Stimulated activated naive CD8-positive, alpha-beta T cell treated with anti-CD3 and anti-CD28 coated beads, Interleukin-15, Interleukin-2, amounts not matched to agents 100 U/mL and 50 U/mL, for 24 hours (primary cell): ENCODE measurements around the gene IGFL2.
"Not testable (repeated sequence)": the region's sequence is repeated elsewhere in the genome, so short reads cannot be mapped to it uniquely, and the experiment has no call there.

Experiments used
- ATAC-seq: fragments of 150-1000 bp; cut with Tn5 transposase; one replicate; pipeline ENCODE4 v1.10.0; 2021
- DNase-seq: peaks from one replicate; pipeline ENCODE4 v3.0.0; 2021

The IGFL2 gene

GRCh38 chr19:46189971-46190888 lies 42.2 kb downstream of the IGFL2 start:
- ATAC-seq = no peak
- DNase-seq = no peak

DNA sequence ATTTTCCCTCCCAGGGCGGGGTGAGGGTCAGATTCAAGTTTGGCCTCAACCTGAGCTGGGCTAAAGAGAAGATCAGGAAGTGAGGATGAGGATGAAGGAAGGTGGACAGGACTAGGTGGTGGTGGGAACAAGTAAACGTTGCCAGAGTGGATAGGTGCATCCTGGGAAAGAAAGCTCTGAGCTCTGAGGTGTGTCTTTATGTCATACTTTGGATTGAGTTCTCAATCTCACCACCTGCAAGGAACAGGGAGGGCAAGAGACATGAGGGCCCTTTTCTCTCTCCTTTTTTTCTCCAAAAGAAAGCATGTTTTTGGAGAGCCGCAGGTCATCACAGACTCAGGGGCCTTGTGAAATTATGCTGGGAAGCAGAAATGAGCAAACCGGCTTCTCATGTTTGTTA lies 43.3 kb downstream of the IGFL2 start:
- ATAC-seq (no peak), DNase-seq (no peak)

- DNase-seq (no peak), ATAC-seq (no peak)
Measured at GRCh38 chr19:46191972-46192371, 43.9 kb downstream of the IGFL2 start.

DNA sequence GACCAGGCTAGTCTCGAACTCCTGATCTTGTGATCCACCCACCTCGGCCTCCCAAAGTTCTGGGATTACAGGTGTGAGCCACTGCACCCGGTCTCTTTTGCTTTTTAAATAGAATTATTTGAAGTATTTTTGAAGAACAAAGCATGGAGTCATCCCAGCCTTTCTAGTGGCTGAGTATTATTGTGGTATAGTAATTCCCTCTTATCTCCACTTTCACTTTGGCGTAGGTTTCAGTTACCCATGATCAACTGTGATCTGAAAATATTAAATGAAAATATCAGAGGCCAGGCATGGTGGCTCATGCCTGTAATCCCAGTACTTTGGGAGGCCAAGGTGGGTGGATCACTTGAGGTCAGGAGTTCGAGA lies 44.6 kb downstream of the IGFL2 start:
- not testable (repeated sequence) for DNase-seq, ATAC-seq

- ATAC-seq (no peak), DNase-seq (no peak)
Measured at GRCh38 chr19:46192992-46193650, 45.1 kb downstream of the IGFL2 start.

DNA sequence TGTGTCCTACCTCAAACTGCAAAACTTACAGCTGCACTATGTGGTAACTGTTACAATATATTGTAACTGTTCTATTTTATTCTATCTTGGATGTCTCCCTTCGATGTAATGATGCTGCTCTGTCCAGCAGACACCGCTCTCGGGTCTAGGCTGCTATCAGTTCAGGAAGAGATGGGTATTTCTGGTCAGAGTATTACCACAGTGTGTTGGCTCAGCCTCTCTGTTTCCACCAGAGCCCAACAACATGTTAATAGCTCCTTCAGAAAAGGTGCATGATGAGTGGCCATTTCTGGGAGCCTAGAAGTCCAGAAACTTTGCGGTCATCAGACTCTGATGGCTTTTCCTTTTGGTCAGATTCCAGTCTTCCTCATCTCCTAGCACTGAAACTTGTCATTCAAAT lies 45.6 kb downstream of the IGFL2 start:
- ATAC-seq (no peak), DNase-seq (no peak)

- DNase-seq = no peak
- ATAC-seq = no peak
Measured at GRCh38 chr19:46195104-46195503, 47.1 kb downstream of the IGFL2 start.

- not testable (repeated sequence) for ATAC-seq, DNase-seq
Measured at GRCh38 chr19:46195919-46196318, 47.9 kb downstream of the IGFL2 start.

DNA sequence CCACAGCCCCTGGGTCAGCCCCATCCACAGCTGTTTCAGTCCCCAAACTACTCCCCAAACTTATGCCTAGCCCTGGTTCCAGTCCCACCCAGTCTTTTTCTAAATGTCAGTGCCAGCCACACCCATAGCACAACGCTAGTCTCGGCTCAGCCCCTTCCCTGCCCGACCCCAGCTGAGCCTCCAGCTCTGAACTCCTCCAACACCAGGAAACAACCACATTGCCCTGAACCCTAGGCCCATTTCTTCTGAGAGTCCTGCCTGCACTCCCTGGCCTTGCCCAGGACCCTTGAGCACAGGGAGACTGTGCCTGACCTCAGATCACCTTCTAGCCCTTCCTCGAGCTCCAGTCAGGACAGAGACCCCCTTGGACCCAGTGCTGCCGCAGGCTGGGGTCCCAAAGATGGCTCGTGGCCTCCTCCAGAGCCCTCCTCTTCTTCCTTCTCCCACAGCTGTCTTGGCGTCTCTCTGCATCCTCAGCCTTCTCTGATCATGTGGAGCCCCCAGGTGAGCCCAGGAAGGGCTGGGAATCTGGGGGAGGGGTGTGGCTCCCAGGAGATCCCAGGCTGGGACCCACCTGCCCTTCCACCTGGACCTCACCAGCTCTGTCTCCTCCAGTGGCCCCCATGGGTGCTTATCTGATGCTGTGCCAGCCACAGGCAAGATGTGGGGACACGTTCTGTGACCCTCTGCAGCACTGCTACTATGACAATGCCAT lies 48.5 kb downstream of the IGFL2 start:
- DNase-seq = no peak

GRCh38 chr19:46197314-46198070 lies 49.5 kb downstream of the IGFL2 start:
- ATAC-seq = no peak
- no peak for DNase-seq

More for the DNA sequence above, 48.5 kb downstream of the IGFL2 start:
- ATAC-seq = no peak

GRCh38 chr19:46198756-46199155 lies 50.7 kb downstream of the IGFL2 start:
- DNase-seq (no peak), ATAC-seq (no peak)

DNA sequence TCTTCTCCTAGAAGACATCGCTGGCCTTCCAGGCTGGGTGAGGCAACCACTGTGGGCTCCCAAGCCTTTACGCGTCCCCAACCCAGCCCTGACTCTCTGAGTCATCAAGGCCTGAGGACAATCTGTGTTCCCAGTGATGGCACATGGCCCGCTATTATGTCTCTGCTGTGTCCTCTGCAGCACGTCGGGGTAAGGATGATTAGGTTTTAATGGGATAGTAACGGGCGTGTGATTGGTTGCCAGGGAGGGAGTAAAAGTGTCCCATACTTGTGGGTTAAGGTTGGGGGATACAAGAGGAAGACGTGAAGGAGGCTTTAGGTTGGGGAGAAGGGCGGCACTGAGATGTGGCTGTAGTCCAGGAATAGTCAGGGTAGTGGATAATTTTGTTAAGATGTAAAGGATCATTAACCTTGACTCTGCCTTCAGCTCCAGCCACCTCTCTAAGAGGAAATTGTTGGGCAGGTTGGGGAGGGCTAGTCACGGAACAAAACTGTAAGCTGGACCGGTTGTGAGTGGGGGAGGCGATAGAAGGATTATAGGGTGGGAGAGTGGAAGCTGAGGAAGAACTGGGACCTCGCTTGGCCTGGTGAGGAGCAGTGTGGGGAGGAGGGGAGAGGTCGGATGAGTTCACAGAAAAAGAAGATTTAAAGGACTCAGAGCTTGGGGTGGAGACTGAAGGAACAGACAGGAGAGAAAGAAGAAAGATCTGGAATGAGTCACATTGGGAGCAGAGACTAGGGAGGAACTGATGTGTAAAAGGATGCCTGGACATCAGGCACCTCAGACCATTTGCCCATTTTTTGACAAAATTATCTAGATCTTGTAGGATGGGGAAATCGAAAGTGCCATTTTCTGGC lies 53.6 kb downstream of the IGFL2 start:
- DNase-seq (no peak), ATAC-seq (no peak)

DNA sequence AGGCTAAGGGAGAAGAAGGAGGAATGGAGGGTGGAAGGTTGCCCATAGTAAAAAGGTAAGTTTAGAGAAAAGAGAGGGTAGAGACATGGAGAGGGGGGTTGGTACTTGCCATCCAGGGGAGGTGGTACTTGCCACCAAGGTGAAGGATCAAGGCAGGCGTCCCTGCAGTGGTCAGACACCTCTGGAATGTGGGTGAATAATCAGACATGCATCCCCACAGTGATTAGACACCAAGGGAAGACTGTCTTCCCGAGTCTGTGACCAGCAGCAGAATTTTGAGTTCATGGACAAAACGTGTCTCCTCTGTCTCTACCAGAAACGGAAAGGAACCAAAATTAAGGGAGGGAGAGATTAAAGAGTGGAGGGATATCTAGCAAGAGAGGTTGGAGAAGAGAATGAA lies 54.4 kb downstream of the IGFL2 start:
- DNase-seq (no peak), ATAC-seq (no peak)

- ATAC-seq (no peak), DNase-seq (no peak)
Measured at GRCh38 chr19:46202872-46203860, 55.1 kb downstream of the IGFL2 start.

DNA sequence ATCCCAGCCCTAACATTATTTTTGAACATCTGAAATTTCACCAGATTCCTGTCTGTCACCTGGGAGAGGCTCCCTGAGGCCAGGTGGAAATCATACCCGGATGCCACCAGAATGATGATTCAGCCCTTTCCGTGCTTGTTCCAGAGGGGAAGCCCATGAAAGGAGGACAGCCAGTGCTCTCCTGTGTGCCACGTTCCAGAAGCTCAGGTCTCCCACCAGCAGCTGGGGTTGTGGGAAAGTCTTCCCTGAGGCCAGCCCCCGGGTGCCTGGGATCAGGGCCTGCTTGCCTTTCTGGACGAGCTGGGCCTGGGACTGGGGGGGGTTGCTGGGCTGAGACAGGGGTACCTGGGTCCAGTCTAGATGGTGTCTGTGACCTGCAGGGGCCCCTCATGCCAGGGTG lies 56.0 kb downstream of the IGFL2 start:
- ATAC-seq (no peak), DNase-seq (no peak)

DNA sequence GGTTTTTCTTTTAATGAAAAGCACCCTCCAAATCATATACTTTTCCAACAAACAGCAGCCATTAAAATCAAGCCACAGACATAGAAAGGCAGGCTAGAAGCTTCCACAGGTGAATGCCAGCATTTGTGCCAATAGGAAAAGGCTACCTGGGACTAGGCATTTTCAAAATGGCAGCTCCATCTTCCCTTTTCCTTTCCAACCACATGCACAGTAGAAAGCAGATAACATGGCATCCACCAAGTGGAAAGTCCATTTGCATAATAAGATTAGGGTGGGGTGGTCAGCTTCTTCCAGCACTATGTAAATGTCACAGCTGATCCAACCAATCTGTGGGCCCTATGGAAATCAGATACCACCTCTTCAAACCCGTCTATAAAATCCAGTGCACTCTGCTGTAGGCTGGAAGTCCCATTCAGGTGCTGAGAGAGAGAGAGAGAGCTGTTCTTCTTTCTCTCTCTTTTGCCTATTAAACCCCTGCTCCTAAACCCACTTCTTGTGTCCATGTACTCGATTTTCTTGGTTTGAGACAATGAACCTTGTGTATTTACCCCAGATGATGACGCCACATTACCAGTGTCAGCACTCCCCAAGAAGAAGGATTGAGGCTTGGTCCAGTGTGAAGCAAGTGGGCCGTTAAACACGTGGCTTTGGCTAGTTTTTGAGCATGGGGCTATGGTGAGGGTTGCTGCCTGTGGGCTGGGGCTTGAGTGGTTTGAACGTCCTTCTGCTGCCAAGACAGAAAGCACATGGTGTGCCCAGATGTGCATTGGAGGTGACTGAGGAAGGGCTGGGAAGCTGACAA lies 57.3 kb downstream of the IGFL2 start:
- no peak for ATAC-seq
- no peak for DNase-seq

DNA sequence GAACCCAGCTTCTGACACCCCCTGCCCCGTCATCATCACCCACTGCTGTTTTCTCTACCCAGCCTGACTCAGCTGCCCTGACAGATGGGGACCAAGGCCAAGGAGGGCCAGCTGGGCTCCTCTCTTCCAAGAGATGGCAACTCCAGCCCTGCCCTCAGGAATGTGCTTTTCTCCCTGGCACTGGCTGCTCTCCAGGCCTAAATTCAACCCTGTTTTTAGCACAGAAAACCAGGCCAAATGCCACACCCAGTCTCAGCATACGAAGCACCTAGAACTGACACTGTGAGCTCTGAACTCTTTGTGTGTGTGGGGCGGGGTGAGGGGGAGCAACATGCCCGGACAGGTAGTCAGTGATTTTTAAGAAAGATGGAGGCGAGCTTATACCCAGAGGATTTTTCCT lies 58.1 kb downstream of the IGFL2 start:
- DNase-seq (no peak), ATAC-seq (no peak)

DNA sequence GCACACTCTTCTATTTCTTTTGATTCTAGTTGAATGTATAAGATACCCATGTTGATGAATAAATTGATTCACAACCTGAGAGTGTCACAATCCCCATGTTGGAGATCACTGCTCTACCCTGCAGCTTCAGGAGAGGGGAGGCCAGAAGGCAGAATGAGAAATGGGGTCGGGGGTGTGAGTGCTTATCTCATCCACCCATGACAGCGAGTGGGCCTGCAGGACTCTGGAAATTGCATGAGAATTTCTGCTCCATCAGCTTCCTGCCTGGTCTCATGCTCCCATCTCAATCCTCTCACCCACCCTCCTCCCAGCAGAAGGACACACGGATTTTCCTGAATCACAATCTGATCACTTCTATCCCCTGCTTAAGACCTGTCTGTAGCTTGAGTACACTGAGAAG lies 58.6 kb downstream of the IGFL2 start:
- no peak for ATAC-seq
- no peak for DNase-seq

GRCh38 chr19:46207858-46208257 lies 59.8 kb downstream of the IGFL2 start:
- not testable (repeated sequence) for ATAC-seq, DNase-seq
